Tracheal epithelial cell (primary cell): ENCODE data around the gene ZMYM2. TPM values are rescaled to one million over a fixed set of nuclear protein-coding genes. Genes with fewer than 3 reads are reported as not detected.

Experiments used
- total RNA-seq: library from RNA; depleted of rRNA; stranded (reverse); fragments of >200 nt; gene quantifications from 2 replicates; pipeline ENCODE4 v1.2.1, GENCODE V29; 2014

Gene ZMYM2
- total RNA-seq: 50.4 and 63.7 TPM in 2 replicates

DNA sequence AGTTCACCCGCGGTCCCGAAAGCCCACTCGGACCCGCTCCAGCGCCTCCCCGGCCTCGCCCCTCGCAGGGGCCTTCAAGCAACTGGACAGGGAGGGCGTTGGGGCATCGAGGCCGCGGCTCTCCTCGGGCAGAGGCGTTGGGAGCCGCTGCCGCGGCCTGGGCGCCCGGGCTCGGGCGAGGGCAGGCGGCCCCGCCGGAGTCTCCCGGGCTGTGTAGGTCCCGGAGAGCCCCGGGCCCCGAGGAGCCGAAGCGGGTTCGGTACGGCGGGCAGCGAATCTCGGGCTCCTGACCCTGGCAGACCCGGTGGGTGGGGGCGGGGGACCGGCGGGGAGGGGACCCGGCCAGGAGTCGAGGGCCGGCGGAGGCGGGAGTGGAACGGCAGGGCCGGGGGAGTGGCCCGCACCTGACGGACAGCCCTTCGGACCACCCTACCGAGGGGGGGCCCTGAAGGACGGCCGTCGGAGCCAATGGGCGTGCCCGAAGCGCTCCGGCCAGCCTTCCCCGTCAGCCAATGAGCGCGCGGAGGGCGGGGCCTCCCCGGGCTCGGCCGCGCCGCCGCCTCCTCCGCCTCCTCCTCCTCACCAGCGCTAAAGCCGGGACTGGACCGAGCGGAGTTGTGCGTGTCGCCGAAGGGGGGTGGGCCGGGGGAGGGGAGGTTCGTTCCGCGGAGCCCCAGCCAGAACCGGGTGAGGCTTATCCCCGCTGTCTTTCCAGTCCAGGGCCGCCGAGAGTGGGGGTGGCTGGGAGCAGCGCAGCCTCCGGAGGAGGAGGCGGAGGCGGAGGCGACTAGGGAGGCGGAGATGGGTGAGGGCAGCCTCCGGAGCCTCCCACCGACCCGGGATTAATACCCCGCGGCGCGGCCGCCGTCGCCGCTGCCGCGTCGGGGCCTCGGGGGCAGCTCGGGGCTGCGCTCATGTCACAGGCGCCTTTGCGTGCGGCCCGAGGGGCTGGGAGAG lies at the start of gene ZMYM2:
ZMYM2 (plus strand) TSS at position 573 of the 957 bp plus-strand sequence. CDS start 34,346 bp downstream, outside the sequence.

Other genes with a start within 250 kb of the ZMYM2 start
- 27.5 and 59.0 TPM in 2 replicates for gene PSPC1, start 175.8 kb upstream of the ZMYM2 start, total RNA-seq
- gene ZMYM5, start 95.1 kb upstream of the ZMYM2 start, total RNA-seq: 12.8 and 13.0 TPM in 2 replicates
- 0.21 and 0.24 TPM in 2 replicates for gene GJA3, start 202.3 kb downstream of the ZMYM2 start, total RNA-seq
- 131 and 380 TPM in 2 replicates for gene GJB2, start 234.2 kb downstream of the ZMYM2 start, total RNA-seq